NCI-H146 (cell line): Measurements from ENCODE around the gene CUBN.

Experiments
- DNase-seq: peaks from one replicate; lab custom pipeline; 2025; lab: John Stamatoyannopoulos, UW

The CUBN gene

GRCh38 chr10:16919121-16919982 is 210.3 kb downstream of the CUBN start:
- DNase-seq: no peak

- no peak for DNase-seq
Observed at GRCh38 chr10:16916496-16916895, 213.1 kb downstream of the CUBN start.

- DNase-seq: no peak
Observed at GRCh38 chr10:16915300-16915699, 214.3 kb downstream of the CUBN start.

GRCh38 chr10:16913266-16913665 is 216.3 kb downstream of the CUBN start:
- no peak for DNase-seq

GRCh38 chr10:16910793-16911164 is 218.8 kb downstream of the CUBN start:
- DNase-seq: no peak

- no peak for DNase-seq
Observed at GRCh38 chr10:16909961-16910792, 219.4 kb downstream of the CUBN start.

- no peak for DNase-seq
Observed at GRCh38 chr10:16909271-16909767, 220.3 kb downstream of the CUBN start.

GRCh38 chr10:16907687-16908086 is 221.9 kb downstream of the CUBN start:
- DNase-seq: no peak

- no peak for DNase-seq
Observed at GRCh38 chr10:16905320-16905719, 224.3 kb downstream of the CUBN start.

- no peak for DNase-seq
Observed at GRCh38 chr10:16904639-16905061, 225.0 kb downstream of the CUBN start.

- DNase-seq: no peak
Observed at GRCh38 chr10:16904049-16904448, 225.6 kb downstream of the CUBN start.

- DNase-seq: no peak
Observed at GRCh38 chr10:16902606-16903005, 227.0 kb downstream of the CUBN start.

GRCh38 chr10:16901106-16901505 is 228.5 kb downstream of the CUBN start:
- no peak for DNase-seq

- no peak for DNase-seq
Observed at GRCh38 chr10:16896993-16897392, 232.6 kb downstream of the CUBN start.

GRCh38 chr10:16894821-16895220 is 234.8 kb downstream of the CUBN start:
- DNase-seq: no peak

GRCh38 chr10:16893664-16894063 is 235.9 kb downstream of the CUBN start:
- no peak for DNase-seq

- DNase-seq: no peak
Observed at GRCh38 chr10:16891375-16892313, 238.0 kb downstream of the CUBN start.

- DNase-seq: no peak
Observed at GRCh38 chr10:16890691-16891090, 238.9 kb downstream of the CUBN start.

GRCh38 chr10:16887565-16887964 is 242.0 kb downstream of the CUBN start:
- DNase-seq: no peak

GRCh38 chr10:16886031-16886430 is 243.6 kb downstream of the CUBN start:
- DNase-seq: no peak

GRCh38 chr10:16884497-16884896 is 245.1 kb downstream of the CUBN start:
- no peak for DNase-seq

GRCh38 chr10:16883084-16883483 is 246.5 kb downstream of the CUBN start:
- no peak for DNase-seq
